CD4-positive, alpha-beta T cell treated with Interleukin-6 at 100 ng/mL for 8 hours (primary cell): ENCODE data around the gene CDX1.

Experiments used
- DNase-seq: peaks from one replicate; pipeline ENCODE4 v3.0.0-alpha.2; 2020; ENCODE audit warnings: mixed read lengths, low spot score

The CDX1 gene

GRCh38 chr5:150166650-150167511, at the start of gene CDX1:
CDX1 (plus strand) TSS chr5:150166778; CDS start chr5:150166877, 99 bp downstream.
- DNase-seq, result no peak

DNA sequence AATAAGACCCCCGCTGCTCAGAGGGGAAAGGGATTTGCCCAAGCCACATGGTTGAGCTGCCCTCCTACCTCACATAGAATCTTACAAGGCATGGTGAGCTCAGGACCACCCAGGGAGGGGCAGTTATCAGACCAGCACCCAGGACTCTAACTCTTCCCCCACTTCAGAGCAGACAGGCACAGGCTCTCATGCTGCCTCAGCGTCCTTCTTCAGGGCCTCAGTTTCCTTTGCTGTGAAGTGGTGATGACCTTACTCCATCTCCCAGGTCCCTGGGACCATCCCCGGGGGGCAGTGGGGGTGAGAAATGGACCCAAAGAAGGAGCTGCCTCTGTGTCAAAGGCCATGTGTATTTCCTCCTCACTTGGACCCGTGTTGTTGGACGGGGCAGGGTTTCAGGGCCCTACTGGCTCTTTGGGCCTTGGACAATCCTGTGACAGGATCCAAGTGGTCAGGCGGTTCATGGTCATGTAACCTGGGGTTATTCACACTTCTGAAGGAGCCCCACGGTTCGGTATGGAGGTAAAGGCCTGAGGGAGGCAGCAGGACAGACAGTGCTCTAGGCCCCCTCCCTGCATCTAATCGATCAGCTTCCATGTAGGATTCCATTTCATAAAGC, 48.5 kb upstream of the CDX1 start:
- DNase-seq, result no peak

DNA sequence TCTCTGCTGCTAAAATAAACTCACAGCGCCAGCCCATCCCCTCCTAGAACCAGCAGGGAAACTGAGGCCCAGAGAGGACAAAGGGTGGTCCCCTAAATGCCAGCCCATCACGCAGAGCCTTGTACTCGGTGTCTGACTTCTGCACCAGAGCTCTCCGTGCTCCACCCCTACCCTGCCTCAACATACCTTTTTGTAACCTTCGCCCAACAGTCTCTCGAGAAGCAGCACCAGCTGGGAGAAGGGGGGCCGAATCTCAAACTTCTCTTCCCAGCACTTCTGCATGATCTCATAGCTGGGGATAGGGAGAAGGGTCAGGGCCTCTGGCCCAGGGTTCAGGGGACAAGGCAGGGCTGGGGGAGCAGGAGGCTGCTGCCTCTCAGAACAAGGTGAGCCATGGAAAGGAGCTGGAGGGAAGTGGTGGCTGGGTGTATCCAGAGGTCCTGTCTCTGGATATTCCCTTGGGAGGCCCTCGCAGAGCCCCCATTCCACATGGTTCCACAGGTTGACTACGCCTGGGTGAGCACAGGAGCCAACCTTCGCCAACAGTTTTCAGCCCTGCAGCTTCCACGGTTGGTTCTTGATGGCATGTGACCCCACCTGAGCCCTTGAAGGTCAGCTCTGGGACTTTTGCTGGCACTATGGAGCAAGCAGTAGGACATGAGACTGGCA, 47.9 kb upstream of the CDX1 start:
- no peak for DNase-seq

DNA sequence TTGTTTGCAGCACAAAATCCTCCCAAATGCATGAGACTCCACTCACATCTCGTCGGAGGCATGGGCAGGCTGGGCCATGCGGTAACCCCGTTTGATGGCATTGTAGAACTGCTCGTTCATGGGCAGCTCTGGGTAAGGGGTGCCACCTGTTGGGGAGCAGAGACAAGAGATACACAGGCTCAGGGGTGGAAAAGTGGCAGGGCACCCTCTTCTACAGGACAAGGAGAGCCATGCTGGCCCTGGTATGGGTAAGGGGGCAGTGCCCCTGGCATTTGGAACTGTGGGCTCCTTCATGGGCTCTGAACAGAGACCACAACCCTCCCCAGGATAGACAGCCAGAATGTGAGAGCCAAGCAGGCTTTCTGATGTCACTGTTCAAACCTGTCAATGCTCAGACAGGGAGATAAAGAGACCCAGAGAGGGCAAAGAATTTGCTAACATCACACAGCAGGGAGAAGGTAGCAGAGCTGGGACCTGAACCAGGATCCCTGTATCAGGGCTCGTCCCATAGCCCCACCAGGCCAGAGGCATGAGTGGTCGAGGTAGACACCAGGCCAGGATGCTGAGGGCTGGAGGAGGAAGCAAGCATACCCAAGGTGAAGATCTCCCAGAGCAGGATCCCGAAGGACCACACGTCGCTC, 47.0 kb upstream of the CDX1 start:
- DNase-seq, result no peak

- no peak for DNase-seq
Observed at GRCh38 chr5:150120062-150120441, 46.5 kb upstream of the CDX1 start.

DNA sequence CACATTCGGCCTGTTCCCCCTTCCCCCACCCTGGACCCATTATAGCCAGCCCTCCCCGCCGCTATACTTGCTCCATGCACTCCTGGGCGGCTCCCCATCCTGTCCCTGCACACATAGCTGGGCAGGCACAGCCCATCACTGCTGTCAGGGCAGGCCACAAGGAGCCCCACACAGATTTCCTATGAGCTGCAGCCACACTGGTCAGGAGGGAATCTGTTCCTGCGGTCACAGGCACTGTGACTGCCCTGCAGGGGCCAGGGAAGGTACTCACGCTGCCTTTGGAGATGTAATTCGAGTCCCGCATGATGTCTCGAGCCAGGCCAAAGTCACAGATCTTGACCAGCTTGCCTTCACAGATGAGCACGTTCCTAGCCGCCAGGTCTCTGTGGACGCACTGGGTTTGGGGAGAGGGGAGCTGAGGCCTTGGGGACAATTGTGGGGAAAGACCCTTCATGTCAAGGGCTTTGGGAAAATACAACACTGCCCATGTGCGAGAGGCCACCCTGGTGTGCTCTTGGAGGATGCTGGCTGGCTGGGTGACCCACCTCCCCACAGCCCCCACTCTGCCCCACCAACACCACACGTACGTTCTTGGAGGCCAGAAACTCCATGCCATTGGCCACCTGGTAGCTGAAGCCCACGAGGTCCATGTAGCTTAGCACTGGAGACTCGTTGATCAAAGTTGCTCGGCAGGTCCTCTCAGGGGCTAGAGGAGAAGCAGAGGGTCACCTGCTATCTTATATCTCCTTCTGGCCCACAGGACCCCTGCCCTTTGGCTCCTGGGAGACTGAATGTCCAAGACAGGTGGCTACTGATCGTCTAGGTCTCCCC, 45.7 kb upstream of the CDX1 start:
- DNase-seq, result no peak

DNA sequence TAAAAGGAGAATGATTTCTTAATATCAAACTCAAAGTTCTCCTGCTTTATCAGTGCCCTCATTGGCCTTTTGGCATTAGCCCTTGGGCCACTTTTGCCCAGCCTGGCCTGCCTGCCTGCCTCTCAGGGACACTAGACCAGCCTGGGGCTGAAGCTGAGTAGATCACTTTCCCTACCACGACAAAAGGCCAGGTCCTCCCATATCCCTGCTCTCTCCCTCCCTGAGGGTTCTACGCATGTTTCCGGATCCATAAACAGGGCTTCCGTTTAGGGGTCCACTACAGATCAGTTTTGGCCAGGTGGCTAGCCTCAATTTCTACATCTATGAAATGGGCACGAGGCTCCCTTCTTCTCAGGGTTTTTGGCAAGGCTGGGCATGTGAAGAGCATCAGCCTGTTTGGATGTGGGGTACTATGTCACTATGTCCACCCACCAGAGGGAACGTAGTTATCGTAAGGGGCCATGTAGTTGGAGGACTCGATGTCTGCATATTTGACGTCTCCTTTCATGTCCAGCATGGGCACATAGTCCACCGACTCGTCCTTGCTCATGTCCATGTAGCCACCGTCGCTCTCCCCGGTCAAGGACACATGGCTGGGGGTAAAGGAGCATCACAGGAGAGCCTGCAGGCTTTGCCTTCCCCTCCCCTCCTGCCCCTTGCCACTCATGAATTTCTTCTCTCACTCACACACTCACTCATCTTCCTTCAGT, 45.0 kb upstream of the CDX1 start:
- DNase-seq, result no peak

GRCh38 chr5:150122158-150122510, 44.4 kb upstream of the CDX1 start:
- DNase-seq, result no peak

DNA sequence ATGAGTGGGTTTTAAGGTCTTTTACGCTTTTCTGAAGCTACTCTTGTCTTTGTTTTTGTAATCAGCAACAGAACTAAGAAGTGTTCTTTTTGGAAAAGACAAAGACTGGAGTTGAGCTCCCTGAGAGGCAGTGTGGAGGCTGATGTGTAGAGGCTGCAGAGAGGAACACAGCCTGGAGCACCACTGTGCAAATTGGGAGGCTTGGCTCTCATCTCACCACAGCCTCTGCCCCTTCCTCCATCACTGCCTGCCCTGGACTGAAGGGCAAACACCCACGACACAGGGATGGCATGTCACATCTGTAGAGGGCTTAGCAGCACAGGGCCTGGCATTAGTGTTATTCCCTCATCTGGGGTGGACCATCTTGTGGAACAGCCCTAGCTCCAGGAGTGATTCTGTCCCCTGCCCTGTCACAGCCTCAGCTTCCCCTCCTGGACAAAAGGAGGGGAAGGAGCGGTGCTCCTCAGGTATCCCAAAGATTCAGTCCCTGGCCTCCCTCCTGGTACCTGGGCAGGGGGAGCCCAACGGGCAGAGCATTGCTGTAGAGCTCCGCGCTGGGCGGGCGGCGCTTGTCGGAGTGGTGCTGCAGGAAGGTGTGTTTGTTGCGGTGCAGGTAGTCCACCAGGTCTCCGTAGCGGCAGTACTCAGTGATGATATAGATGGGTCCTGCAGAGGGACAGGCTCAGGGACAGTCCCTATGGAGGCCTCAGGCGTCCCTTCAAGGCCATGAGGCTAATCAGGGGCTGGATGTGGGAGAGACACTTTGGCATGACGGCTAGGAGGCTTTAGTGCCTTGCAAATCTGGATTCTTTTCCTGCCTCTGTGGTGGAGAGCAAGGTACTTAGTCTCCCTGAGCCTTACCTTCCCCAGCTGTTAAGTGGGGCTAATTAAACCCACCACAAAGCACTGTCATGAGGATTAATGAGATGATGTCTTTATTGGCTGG, 43.8 kb upstream of the CDX1 start:
- no peak for DNase-seq

GRCh38 chr5:150123542-150123941, 43.0 kb upstream of the CDX1 start:
- no peak for DNase-seq

- DNase-seq, result no peak
Observed at GRCh38 chr5:150124111-150124557, 42.4 kb upstream of the CDX1 start.

DNA sequence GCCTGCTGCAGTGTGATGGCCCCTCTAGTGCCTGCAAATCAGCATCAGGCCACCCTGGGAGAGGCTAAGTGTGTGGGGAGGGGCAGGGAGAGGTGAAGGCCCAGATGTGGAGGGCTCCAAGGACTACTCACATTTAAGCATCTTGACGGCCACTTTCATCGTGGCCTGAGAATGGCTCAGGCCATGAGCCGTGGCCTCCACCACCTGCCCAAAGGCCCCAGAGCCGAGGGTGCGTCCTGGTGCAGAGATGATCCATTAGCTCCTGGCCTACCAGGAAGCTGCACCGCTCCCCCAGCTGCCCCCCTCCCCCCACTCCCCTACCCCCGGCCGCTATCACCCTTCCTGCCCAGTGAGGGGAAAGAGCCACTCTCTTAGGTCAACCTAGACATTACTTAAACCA, 42.0 kb upstream of the CDX1 start:
- DNase-seq, result no peak

DNA sequence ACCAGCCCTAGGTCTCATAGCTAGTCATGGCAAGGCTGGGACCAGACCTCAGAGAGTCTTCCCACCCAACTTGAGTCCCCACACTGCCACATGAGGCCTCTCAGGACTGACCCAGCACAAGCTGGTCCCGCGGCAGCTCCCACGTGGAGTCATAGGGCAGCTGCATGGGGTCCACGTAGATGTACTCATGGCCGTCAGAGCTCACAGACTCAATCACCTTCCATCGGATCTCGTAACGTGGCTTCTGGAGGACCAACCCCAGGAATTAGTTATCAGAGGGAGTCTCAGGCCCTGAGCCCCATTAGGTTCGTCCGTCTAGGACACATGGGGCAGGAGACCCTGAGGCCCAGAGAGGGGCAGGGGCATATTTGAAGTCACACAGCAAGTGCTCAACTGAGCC, 41.2 kb upstream of the CDX1 start:
- no peak for DNase-seq

GRCh38 chr5:150126199-150126920, 40.2 kb upstream of the CDX1 start:
- no peak for DNase-seq

DNA sequence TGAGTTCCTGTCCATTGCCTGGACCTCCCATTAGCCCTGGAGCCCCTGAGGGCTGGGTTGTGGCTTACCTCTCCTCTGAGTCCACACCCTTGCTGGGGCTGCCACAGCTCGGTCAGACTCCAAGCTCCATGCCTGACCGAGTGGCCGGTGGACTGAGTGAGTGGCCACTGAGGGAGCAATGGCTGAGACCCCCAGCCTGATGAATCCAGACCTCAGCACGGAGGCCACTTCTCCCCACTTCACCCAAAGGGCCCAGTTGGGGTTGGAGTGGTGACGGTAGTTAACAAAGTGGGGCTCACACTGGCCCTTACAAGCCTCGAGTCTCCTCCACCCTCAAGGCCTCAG, 39.7 kb upstream of the CDX1 start:
- DNase-seq, result no peak

DNA sequence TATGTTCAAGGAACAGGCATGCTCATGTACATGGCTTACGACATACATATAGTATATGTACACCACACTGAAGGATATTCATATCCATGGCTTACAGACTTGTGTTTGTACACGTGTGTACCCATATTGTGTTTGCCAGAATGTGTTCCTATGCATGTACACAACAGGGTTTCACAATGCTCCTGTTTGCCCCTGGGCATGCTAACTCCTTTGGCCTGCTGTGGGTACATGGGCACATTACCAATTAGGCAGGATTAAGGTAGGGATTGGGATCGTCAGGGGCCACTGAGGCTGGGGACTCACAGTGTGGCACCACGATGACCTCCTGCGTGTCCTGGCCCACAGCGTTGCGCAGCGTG, 37.1 kb upstream of the CDX1 start:
- DNase-seq, result no peak

DNA sequence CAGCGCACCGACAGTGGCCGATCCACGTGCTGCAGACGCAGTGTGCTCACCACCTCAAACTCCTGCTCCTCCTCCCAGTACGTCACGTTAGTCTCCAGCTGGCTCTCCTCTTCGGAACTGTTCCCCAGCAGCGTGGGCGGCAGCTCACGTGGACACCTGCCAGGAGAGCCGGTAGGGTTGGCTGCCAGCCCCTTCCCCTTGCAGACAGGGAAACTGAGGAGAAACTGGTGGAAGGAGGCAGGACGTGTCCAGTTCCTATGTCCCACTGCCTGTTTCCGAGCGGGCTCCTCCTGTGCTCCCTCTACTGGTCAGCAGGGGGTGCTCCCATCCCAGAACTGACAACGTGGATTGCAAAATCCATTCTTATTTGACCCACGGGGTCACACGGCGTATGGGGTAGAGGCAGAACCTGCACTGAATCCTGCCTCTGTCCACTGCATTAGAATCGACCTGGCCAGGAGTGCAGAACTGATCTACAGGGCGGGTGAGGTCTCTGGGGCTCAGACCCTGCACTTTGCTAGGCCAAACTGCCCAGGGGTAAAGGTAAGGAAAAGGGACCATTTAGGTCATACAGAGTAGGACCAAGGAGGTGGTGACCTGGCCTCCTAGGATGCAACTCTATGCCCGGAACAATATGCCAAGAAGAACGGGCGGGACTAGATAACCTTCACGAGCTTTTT, 36.6 kb upstream of the CDX1 start:
- DNase-seq, result no peak

- DNase-seq, result no peak
Observed at GRCh38 chr5:150130493-150130922, 36.1 kb upstream of the CDX1 start.

GRCh38 chr5:150131461-150131860, 35.1 kb upstream of the CDX1 start:
- DNase-seq, result no peak
